ENCODE measurements around the gene MYO18B. TPM values are rescaled to one million over a fixed set of nuclear protein-coding genes. Genes with fewer than 3 reads are reported as not detected.

The MYO18B gene
- total RNA-seq, 1 experiment from 2014 or later, result 0.05 TPM

GRCh38 chr22:25996669-25997068 lies 254.7 kb downstream of the MYO18B start:
- no peak for ATAC-seq
- ChIA-PET RAD21 (ENCODE audit: low non-redundant PET in 1 of 2, low total read pairs in 2 of 2, uncharacterized antibody in 2 of 2, unreplicated experiment in 2 of 2) (no interaction called here), CTCF (no interaction called here), POLR2A (no interaction called here)
- intact Hi-C loops (cut with micrococcal nuclease), result no loop called here
- Histone ChIP-seq H3K9ac (ENCODE audit: low read length) (no peak overlapping the region), H2AFZ (ENCODE audit: low read depth, low read length, poor library complexity, severe bottlenecking) (no peak overlapping the region), H3K27me3 (ENCODE audit: insufficient read depth, low read length) (peaks cover 15% of the 10 kb centered on the region; the same call in 1 of the 2 replicates), H3K9me2 (ENCODE audit: insufficient read depth) (no peaks in the 10 kb centered on the region), H3K4me3 (replicated peaks in 1 of 2; ENCODE audit: low read depth in 1 of 2, low read length in 2 of 2) (no peak overlapping the region), H3K27ac (ENCODE audit: low read depth, low read length) (no peak overlapping the region), H3K4me2 (ENCODE audit: low read length) (no peak overlapping the region), H3K36me3 (ENCODE audit: control insufficient read depth in 1 of 2, insufficient read depth in 2 of 2, low read length in 2 of 2) (no peaks in the 10 kb centered on the region), H4K20me1 (ENCODE audit: insufficient read depth) (no peaks in the 10 kb centered on the region), H3K9me3 (ENCODE audit: control insufficient read depth in 1 of 2, insufficient read depth in 1 of 2, low read depth in 1 of 2, low read length in 2 of 2) (no peaks in the 10 kb centered on the region), H3K4me1 (ENCODE audit: control insufficient read depth in 1 of 2, insufficient read depth in 2 of 2, low read length in 2 of 2) (no peaks in the 10 kb centered on the region), H3K79me2 (ENCODE audit: insufficient read depth, low read length) (no peaks in the 10 kb centered on the region)
- no TSS peak for BruUV-seq (replicated peaks)
- TF ChIP-seq EZH2 (IDR thresholded peaks at IDR 0.05) (no peak), REST (IDR thresholded peaks at IDR 0.05; ENCODE audit: low read depth) (no peak), YY1 (IDR thresholded peaks at IDR 0.05; ENCODE audit: extremely low read depth, insufficient replicate concordance, low read depth, low read length) (no peak), ATF3 (IDR thresholded peaks at IDR 0.05) (no peak), JUND (IDR thresholded peaks at IDR 0.05) (no peak), MAX (IDR thresholded peaks at IDR 0.05) (no peak), ELF1 (IDR thresholded peaks at IDR 0.05; ENCODE audit: borderline replicate concordance, low read depth) (no peak), TCF7L2 (IDR thresholded peaks at IDR 0.05; ENCODE audit: borderline replicate concordance, extremely low read depth, insufficient read depth, insufficient read length) (no peak), ZNF274 (IDR thresholded peaks at IDR 0.05; ENCODE audit: low read depth, low read length) (no peak)
- no peak for DNase-seq (ENCODE audit: low read depth, low spot score)
